Epithelial cell of esophagus (primary cell): Measurements from ENCODE around the gene MUC5AC.
"Not testable (repeated sequence)": the region's sequence is repeated elsewhere in the genome, so short reads cannot be mapped to it uniquely, and the experiment has no call there.

Experiments
- DNase-seq: peaks from one replicate; pipeline ENCODE4 v3.0.0; 2010; ENCODE audit warnings: low read depth
- H3K4me3 ChIP-seq: 2 replicates; pipeline ENCODE4 v1.5.1; 2011; ENCODE audit warnings: mild to moderate bottlenecking, low read length, control low read depth
- TF ChIP-seq, protein P1 (sequence below): IDR thresholded peaks from 2 replicates; pipeline ENCODE4 v1.5.1; 2011; ENCODE audit warnings: low read depth, mild to moderate bottlenecking, low read length, control low read depth, inconsistent platforms; ENCODE audit not compliant: insufficient read depth; ENCODE audit errors: missing control alignments

The MUC5AC gene

DNA sequence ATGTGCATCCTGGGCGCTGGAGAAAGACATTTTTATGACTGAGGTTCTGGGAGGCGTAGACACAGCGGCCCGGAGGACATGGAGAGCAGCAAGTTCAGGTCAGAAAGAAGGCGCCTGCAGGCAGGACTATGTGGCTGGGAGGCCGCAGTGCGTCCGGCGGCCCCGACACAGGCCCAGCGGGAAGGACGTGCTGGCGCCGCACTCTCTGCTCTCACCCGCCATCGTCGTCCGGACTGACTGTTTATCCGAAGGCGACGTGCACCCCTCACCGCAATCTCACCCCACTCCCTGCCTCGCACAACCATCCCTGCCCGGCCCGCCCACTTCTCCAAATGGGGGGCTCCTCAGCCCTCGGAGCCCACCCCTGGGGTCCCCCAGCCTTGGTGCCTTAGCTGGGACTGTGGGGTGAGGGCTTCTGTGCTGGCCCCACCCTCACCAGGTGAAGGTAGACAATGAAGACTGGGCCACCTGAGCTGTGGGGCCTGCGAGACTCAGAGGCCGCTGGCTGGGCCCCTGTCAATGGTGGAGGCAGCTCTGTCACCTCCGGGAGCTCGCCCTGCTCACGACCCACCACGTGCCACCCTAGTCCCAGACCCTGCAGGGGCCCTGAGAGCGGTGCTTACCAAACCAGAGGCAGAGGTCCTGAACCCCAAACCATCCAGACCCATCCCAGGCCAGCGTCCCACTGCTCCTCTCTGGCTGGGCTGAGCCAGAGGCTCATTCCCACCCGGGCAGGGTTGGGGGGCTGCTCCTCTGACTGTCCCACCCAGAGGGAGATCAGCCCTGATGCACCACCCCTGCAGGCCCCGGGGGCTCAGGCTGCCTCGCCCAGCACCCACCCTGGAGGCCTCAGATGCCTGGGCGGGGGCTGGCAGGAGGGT, 48.9 kb downstream of the MUC5AC start:
- DNase-seq, result no peak
- no peak overlapping the region for H3K4me3 ChIP-seq
- TF ChIP-seq, protein P1, sequence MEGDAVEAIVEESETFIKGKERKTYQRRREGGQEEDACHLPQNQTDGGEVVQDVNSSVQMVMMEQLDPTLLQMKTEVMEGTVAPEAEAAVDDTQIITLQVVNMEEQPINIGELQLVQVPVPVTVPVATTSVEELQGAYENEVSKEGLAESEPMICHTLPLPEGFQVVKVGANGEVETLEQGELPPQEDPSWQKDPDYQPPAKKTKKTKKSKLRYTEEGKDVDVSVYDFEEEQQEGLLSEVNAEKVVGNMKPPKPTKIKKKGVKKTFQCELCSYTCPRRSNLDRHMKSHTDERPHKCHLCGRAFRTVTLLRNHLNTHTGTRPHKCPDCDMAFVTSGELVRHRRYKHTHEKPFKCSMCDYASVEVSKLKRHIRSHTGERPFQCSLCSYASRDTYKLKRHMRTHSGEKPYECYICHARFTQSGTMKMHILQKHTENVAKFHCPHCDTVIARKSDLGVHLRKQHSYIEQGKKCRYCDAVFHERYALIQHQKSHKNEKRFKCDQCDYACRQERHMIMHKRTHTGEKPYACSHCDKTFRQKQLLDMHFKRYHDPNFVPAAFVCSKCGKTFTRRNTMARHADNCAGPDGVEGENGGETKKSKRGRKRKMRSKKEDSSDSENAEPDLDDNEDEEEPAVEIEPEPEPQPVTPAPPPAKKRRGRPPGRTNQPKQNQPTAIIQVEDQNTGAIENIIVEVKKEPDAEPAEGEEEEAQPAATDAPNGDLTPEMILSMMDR, result no peak

DNA sequence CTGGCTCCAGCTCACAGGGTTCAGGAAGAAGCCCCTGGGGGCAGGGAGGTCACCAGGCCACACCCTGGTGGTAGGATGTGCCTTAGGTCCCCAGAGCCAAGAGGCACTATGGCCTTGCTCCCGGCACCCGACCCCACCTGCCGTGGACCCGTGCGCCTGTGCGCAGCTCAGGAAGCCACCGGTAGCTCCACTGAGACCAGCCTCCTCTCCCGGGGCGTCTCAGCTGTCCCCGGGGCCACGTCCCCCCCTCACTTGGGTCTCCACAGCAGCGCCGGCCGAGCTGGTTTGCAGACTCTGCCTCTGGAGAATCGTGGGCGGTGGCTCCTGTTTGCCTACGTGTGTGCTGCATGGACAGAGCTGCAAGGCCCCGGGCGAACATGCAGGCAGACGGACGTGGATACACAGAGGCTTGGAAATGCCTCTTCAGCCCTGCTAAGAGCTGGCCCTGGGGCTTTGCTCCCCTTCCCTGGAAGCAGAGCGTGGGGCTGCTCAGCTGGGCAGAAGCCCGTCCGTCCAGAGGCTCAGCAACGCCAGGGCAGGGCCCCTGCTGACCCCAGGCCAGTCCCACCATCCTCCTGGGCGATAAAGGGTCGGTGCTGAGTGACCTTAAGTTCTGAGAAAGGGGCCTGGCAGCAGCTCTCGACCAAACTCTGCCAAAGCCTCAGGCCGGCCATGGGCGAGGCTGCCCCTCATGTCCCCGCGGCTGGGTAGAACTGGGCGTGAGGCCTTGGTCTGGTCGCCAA, 49.8 kb downstream of the MUC5AC start:
- H3K4me3 ChIP-seq, result no peak overlapping the region
- TF ChIP-seq, protein P1, result no peak
- DNase-seq, result no peak

- no peak for DNase-seq
- TF ChIP-seq, protein P1, result no peak
Measured at GRCh38 chr11:1208144-1208393, 50.3 kb downstream of the MUC5AC start.

GRCh38 chr11:1208394-1209261, 50.9 kb downstream of the MUC5AC start:
- H3K4me3 ChIP-seq, result no peak overlapping the region

More at GRCh38 chr11:1208144-1208393, 50.3 kb downstream of the MUC5AC start:
- no peak overlapping the region for H3K4me3 ChIP-seq

GRCh38 chr11:1209371-1210057, 51.8 kb downstream of the MUC5AC start:
- no peak for DNase-seq
- TF ChIP-seq, protein P1, result no peak
- no peak overlapping the region for H3K4me3 ChIP-seq

More at GRCh38 chr11:1208394-1209261, 50.9 kb downstream of the MUC5AC start:
- TF ChIP-seq, protein P1, result no peak
- DNase-seq, result no peak

DNA sequence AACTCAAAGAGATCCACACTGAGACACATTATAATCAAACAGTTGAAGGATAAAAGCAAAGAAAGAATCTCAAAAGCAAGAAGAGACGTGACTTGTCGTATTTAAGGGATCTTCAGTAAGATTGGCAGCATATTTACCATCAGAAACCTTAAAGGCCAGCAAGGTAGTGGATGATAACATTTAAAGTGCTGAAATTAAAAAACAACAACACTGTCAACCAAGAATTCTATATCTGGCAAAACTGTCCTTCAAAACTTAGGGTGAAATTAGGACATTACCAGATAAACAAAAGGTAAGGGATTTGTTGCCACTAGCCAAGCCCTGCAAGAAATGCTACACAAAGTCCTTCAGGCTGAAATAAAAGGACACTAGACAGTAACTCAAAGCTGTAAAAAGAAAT, 54.1 kb downstream of the MUC5AC start:
- no peak overlapping the region for H3K4me3 ChIP-seq
- DNase-seq, result no peak
- TF ChIP-seq, protein P1, result no peak

DNA sequence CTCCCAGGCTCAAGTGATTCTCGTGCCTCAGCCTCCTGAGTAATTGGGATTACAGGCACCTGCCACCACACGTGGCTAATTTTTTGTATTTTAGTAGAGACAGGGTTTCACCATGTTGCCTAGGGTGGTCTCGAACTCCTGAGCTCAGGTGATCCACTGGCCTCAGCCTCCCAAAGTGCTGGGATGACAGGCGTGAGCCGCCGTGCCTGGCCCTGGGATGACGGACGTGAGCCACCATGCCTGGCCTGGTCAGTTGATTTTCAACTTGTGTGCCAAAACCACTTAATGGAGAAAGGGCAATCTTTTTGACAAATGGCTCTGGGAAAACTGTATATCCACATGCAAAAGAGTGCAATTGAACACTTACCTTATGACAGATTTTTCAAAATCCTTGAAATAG, 58.1 kb downstream of the MUC5AC start:
- not testable (repeated sequence) for DNase-seq, H3K4me3 ChIP-seq
